Choroid plexus epithelial cell (primary cell): ENCODE data around the gene C2orf72.
"Not testable (repeated sequence)": the region's sequence is repeated elsewhere in the genome, so short reads cannot be mapped to it uniquely, and the experiment has no call there.

Source experiments
- DNase-seq: peaks from one replicate; pipeline ENCODE4 v3.0.0-alpha.2; 2010; ENCODE audit warnings: low read depth
- H3K4me3 ChIP-seq: 2 replicates; pipeline ENCODE4 v1.5.1; 2011; ENCODE audit warnings: low read depth, mild to moderate bottlenecking, control low read depth, low read length, moderate library complexity
- CTCF ChIP-seq: conservative IDR thresholded peaks from 2 replicates; pipeline ENCODE4 v1.5.1; 2011; ENCODE audit warnings: low read depth, mild to moderate bottlenecking, control low read depth, inconsistent platforms, low read length, moderate library complexity

The C2orf72 gene

GRCh38 chr2:231013820-231014219 is 23.5 kb upstream of the C2orf72 start:
- TF ChIP-seq CTCF, result no peak
- H3K4me3 ChIP-seq, result no peak overlapping the region
- DNase-seq, result no peak

GRCh38 chr2:231015478-231015877 is 21.8 kb upstream of the C2orf72 start:
- DNase-seq, result no peak
- TF ChIP-seq CTCF, result no peak
- H3K4me3 ChIP-seq, result no peak overlapping the region

- no peak for TF ChIP-seq CTCF
- no peak for DNase-seq
- no peak overlapping the region for H3K4me3 ChIP-seq
These were observed 21.4 kb upstream of the C2orf72 start for GRCh38 chr2:231015926-231016325.

GRCh38 chr2:231016566-231017230 is 20.6 kb upstream of the C2orf72 start:
- no peak overlapping the region for H3K4me3 ChIP-seq
- no peak for TF ChIP-seq CTCF
- peak; percentile 30 for DNase-seq

- no peak for DNase-seq
- no peak overlapping the region for H3K4me3 ChIP-seq
- TF ChIP-seq CTCF, result no peak
These were observed 20.1 kb upstream of the C2orf72 start for GRCh38 chr2:231017231-231017598.

- no peak for DNase-seq
- no peak for TF ChIP-seq CTCF
These were observed 19.1 kb upstream of the C2orf72 start for GRCh38 chr2:231018184-231018583.

GRCh38 chr2:231025059-231025458 is 12.3 kb upstream of the C2orf72 start:
- not testable (repeated sequence) for H3K4me3 ChIP-seq, DNase-seq

More at GRCh38 chr2:231018184-231018583, 19.1 kb upstream of the C2orf72 start:
- H3K4me3 ChIP-seq, result no peak overlapping the region

- H3K4me3 ChIP-seq, result no peak overlapping the region
- DNase-seq, result no peak
- TF ChIP-seq CTCF, result no peak
These were observed 8.4 kb upstream of the C2orf72 start for GRCh38 chr2:231028889-231029288.
